Measurements from ENCODE around the gene TMEM39B.
"Not testable (repeated sequence)": the region's sequence is repeated elsewhere in the genome, so short reads cannot be mapped to it uniquely, and the experiment has no call there.

Gene TMEM39B

DNA sequence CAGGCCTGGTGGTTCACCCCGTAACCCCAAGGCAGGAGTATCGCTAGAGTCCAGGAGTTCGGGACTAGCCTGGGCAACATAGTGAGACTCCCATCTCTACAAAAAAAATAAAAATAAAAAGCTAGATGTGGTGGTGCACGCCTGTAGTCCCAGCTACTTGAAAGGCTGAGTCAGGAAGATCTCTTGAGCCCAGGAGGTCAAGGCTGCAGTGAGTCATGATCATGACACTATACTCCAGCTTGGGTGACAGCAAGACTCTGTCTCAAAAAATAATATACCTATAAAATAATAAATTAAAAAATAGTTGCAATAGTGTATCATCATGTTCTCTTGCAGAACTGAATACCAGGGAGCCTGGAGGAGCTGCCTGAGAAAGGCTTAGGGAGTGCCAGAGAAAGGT, 19.9 kb upstream of the TMEM39B start:
- H3K4me3 ChIP-seq (replicated peaks; ENCODE audit: low read depth, low read length): no peak overlapping the region
- TF ChIP-seq, protein P1, sequence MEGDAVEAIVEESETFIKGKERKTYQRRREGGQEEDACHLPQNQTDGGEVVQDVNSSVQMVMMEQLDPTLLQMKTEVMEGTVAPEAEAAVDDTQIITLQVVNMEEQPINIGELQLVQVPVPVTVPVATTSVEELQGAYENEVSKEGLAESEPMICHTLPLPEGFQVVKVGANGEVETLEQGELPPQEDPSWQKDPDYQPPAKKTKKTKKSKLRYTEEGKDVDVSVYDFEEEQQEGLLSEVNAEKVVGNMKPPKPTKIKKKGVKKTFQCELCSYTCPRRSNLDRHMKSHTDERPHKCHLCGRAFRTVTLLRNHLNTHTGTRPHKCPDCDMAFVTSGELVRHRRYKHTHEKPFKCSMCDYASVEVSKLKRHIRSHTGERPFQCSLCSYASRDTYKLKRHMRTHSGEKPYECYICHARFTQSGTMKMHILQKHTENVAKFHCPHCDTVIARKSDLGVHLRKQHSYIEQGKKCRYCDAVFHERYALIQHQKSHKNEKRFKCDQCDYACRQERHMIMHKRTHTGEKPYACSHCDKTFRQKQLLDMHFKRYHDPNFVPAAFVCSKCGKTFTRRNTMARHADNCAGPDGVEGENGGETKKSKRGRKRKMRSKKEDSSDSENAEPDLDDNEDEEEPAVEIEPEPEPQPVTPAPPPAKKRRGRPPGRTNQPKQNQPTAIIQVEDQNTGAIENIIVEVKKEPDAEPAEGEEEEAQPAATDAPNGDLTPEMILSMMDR (IDR thresholded peaks at IDR 0.05; ENCODE audit: low read length, missing control alignments): no peak
- no peak for DNase-seq (ENCODE audit: low read depth)

DNA sequence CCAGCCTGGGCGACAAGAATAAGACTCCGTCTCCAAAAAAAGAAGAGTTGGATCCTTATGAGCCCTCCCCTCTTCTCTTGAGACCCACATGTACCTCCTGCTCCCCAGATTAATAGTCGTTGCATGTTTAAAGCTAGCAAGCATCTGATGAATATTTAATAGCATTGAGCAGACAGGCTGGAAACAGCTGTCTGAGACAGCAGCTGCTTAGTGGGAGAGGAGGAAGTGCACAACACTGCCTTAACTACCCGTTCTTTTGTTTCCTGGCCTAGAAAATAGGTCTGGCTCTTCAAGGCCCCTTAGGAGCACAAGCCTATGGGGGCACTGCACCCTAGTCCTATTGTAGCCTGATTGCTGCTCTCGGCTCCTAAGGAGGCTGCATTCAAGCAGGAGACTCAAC, 17.3 kb upstream of the TMEM39B start:
- TF ChIP-seq, protein P1 (IDR thresholded peaks at IDR 0.05; ENCODE audit: low read length, missing control alignments): no peak
- no peak for DNase-seq (ENCODE audit: low read depth)
- H3K4me3 ChIP-seq (replicated peaks; ENCODE audit: low read depth, low read length): no peak overlapping the region

DNA sequence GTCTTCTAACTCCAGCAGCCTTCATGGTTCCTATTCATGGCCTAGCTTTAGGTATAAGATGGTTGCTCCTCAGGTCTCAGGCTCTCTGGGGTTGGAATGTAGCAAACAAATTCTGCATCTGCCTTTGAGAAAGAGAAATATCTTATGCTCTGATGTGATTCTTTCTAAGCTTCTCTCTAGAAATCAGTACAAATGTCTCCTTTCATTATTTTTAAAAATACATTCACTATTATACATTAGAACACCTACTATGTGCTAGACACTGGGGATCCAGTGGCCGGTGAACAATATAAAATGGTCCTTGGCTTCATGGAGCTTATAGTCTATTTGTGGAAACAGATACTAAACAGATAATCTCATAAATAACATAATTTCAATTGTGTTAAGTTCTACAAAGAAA, 16.1 kb upstream of the TMEM39B start:
- TF ChIP-seq, protein P1 (IDR thresholded peaks at IDR 0.05; ENCODE audit: low read length, missing control alignments): no peak
- no peak overlapping the region for H3K4me3 ChIP-seq (replicated peaks; ENCODE audit: low read depth, low read length)
- DNase-seq (ENCODE audit: low read depth): no peak

DNA sequence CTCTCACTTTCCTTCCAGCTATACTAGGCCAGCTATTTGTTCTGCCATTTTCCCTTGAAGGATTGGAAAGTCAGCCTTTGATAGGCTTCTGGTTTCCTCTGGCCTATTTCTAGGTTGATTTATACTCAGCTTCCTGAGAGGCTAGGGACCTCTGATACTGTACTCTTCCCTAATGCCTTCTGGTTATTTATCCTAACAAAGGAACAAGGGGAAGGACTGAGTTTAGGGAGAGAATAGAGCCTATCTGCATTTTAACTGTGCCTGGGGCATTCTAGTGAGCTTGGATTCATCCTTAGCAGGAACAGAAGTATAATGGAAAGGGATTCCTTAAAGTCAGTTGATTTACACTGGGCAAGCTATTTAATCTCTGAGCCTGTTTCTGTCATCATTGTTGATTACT, 11.8 kb upstream of the TMEM39B start:
- TF ChIP-seq, protein P1 (IDR thresholded peaks at IDR 0.05; ENCODE audit: low read length, missing control alignments): no peak
- DNase-seq (ENCODE audit: low read depth): no peak
- H3K4me3 ChIP-seq (replicated peaks; ENCODE audit: low read depth, low read length): no peak overlapping the region

DNA sequence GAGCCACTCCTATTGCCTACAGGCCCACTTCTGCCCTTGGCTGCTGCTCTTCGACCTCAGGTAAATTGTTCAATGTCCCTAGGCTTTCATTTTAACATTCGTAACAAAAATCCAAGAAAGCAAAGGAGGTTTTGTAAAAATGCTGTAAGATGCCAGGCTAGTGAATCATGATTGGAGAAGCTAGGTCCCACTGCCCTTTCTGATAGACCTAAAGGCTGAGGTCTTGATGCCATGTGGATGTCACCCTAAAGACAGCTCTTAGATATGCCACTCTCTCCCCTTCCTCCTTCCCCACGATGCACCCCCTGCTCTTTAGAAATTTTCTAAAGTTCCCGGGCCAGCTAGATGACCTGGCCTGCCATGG, 9.9 kb upstream of the TMEM39B start:
- no peak overlapping the region for H3K4me3 ChIP-seq (replicated peaks; ENCODE audit: low read depth, low read length)
- TF ChIP-seq, protein P1 (IDR thresholded peaks at IDR 0.05; ENCODE audit: low read length, missing control alignments): no peak
- no peak for DNase-seq (ENCODE audit: low read depth)

DNA sequence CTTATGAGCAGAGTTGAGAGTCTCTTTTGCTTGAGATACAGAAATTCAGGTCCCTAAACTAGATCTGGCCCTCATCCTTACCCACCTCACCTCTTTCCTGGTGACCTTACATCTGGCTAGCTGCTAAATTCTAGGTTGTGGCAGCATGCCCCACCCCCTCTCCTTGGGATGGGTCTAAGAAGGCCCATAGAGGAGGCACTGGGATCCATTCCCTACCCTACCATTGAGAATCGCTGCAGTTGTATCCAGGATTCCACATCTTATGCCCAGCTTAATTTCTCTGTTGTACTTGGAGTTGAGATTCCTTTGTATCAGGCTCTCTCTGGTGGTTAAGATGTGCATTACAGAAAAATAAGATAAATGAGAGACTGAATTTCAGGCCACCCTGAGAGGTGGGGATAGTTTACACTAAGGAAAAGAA, 9.5 kb upstream of the TMEM39B start:
- no peak overlapping the region for H3K4me3 ChIP-seq (replicated peaks; ENCODE audit: low read depth, low read length)
- TF ChIP-seq, protein P1 (IDR thresholded peaks at IDR 0.05; ENCODE audit: low read length, missing control alignments): peak; percentile 61
- DNase-seq (ENCODE audit: low read depth): peak; percentile 78

DNA sequence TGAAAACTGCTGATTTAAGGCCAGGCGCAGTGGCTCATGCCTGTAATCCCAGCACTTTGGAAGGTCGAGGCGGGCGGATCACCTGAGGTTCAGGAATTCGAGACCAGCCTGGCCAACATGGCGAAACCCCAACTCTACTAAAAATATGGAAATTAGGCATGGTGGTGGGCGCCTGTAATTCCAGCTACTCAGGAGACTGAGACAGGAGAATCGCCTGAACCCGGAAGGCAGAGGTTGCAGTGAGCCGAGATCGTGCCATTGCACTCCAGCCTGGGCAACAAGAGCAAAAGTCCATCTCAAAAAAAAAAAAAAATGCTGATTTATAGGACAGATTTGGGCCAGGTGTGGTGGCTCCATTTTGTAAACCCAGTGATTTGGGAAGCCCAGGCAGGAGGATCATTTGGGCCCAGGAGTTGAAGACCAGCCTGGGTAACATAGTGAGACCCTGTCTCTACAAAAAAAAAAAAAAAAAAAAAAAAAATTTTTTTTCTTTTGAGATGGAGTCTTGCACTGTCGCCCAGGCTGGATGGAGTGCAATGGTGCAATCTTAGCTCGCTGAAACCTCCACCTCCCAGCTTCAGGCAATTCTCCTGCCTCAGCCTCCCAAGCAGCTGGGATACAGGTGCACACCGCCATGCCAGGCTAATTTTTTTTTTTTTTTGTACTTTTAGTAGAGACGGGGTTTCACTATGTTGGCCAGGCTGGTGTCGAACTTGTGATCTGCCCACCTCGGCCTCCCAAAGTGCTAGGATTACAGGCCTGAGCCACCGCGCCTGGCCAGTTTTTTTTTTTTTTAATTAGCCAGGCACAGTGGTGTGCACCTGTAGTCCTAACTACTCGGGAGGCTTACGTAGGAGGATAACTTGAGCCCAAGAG, 6.9 kb upstream of the TMEM39B start:
- peak; percentile 53 for DNase-seq (ENCODE audit: low read depth)
- not testable (repeated sequence) for H3K4me3 ChIP-seq (replicated peaks; ENCODE audit: low read depth, low read length)
